HG02938 (cell line): ENCODE data around the gene UNC5A.

Source experiments
- ATAC-seq: cut with Tn5 transposase; IDR thresholded peaks from one replicate; pipeline ENCODE4 v1.9.1; 2021; ENCODE audit warnings: mild to moderate bottlenecking, moderate library complexity; ENCODE audit not compliant: unreplicated experiment

UNC5A gene

GRCh38 chr5:176916337-176916736, 106.0 kb downstream of the UNC5A start:
- ATAC-seq = no peak

- ATAC-seq = no peak
Observed at GRCh38 chr5:176918613-176919012, 108.3 kb downstream of the UNC5A start.

GRCh38 chr5:176921714-176922113, 111.4 kb downstream of the UNC5A start:
- ATAC-seq = no peak

GRCh38 chr5:176922817-176923216, 112.5 kb downstream of the UNC5A start:
- no peak for ATAC-seq

GRCh38 chr5:176927562-176927961, 117.2 kb downstream of the UNC5A start:
- no peak for ATAC-seq

- ATAC-seq = no peak
Observed at GRCh38 chr5:176929654-176930053, 119.3 kb downstream of the UNC5A start.
